ENCODE data around the gene LLGL2.

LLGL2 gene

DNA sequence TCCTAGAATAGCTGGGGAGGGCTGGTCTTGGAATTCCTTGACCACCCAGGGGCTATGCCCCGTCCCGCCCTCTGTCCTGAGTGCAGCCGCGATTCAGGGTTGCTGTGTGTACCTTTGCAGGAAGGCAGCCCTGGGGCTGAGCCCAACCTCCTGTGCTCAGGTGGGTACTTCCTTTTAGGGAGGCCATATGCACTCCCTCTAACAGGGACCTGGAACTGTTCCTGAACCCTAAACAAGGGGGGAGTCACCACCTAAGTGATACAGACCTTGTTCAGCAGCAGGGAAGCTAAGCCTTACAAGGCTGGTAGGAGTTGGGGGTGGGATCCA lies 24.6 kb downstream of the LLGL2 start:
- DNase-seq (ENCODE audit: low read depth), result no peak

DNA sequence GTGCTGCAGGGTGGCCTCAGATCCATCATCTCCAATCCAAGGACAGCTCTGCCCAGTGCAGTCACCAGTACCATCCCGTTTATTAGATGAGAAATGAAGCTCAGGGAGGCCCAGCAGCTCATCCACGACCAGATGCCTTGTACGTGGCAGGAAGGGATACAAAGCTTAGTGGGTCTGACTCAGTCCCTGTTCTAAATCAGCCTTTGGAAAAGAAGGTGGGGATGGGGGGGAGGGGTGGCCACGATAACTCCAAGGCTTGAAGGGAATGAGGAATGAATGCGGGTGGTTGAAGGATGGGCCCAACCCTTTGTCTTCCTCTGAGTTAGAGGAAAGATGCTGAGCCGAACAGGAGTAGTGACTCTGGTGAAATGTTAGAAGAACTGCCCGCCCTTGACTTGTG lies 25.8 kb downstream of the LLGL2 start:
- no peak for DNase-seq (ENCODE audit: low read depth)

DNA sequence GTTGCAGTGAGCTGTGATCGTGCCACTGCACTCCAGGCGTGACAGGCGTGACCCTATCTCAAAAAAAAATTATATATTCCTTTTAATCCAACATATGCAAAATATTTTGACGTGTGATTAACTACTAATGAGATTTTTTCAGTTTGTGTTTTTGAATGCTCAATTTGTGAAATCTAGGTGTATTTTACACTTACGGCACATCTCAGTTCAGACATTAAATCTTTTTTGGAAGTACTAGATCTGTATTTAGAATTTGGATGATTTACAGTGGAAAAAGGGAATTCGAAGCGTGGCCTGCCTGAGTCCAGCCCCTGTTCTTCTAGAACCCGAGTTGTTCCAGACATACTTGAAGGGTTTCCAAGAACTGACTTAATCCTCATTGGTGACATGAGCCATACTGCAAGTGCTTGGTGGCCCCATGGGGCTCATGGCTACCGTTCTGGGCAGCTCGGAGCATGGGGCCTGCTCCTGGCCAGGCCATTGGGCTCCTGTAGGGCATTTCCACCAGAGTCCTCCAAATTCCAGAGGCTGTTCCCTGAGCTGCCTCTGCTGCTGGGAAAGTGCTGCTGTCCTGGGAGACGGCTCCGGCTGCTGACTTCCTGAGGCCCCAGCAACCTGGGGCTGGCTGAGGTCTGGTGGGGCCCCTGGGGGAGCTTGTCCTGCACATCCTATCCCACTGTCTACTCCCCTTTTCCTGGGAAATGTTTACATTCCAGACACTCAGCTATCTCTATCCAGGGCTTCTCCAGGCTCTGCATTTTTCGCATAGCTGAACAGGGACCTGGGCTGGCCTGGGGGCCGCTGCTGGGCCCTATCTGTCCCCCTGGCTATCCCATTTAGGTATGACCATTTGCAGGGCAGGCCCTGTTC lies 27.2 kb downstream of the LLGL2 start:
- no peak for DNase-seq (ENCODE audit: low read depth)

DNA sequence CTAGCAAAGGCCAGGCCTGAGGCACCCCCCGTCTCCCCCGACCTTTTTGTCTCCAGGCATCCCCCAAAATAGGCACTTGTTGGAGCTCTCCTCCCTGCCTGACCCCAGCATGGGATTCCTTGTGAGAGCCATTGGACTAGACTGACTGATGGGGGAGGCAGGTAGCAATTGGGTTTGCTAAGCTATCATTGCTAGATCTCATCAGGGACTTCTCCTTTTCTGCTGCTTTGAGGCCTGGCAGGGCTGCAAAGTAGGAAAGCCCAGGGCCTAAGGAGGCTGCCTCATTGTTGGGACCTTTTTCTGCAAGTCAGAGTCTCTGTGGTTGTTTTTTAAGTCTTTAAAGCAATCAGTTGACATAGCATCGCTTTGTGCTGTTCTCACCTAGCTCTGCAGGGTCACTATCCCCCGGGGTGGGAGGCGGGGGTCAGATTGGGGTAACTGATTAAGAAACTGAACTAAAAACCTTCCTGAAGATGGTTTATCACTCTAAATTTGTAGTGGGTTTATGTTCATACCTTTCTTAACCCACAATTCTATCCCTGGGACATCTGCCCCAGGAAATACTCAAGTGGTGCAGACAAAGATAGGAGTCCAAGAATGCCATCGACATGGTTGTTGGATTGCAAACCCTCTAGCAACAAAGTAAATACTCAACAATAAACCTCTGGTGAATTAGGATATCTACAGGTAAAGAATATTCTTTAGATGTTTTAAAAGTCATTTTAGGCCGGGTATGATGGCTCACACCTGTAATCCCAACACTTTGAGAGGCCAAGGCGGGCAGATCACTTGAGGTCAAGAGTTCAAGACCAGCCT lies 28.0 kb downstream of the LLGL2 start:
- DNase-seq (ENCODE audit: low read depth), result no peak

DNA sequence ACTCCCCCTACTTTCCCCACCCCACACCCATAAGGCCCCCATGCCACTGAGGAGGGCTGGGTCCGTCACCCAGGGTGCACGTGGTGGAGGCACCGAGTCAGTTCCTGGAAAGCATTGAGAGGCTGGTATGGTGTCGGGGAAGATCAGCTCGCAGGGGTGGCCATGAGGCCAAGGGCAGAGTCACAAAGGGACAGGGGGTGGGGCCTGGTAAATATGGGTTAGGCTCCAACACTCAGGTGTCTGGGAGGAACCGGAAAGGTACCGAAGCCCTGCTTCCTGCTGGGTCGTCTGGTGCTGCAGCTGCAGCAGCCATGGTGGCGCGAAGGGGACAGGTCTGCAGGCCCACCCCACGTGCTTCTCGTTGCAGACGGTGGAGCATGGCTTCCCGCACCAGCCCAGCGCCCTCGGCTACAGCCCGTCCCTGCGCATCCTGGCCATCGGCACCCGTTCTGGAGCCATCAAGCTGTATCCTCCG lies 30.2 kb downstream of the LLGL2 start:
- DNase-seq (ENCODE audit: low read depth), result no peak

DNA sequence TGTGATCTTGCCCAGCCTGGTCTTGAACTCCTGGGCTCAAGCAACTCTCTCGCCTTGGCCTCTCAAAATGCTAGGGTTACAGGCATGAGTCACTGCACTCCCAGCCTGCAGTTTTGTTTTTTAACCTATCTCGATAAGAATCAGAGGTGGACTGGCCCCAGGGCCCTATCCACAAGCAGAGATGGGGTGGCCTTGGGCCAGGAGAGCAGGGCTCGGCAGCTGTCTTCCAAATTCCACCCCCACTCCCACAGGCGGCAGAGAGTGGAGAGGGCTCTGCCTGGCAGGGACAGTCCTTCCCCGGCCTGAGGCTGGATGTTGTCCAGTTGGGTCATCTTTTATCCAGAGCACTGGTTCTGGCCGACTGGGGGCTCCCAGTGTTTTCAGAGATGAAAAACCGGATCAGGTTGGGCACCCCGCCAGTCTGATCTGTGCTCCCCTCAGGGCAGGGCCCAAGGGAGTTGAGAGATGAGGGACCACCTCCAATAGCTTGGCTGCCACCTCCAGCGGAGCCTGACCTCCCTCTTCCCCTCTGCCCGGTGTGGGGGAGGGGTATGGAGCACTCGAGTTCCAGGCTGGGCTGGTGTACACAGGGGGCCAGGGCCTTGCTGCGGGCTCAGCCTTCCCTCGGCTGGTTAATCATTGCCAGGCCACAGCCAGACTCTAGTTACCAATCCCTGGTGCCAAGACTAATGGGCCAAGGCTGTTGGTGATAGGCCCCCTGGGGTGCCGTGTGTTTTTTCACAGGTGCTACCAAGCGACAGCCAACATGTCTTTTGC lies 31.8 kb downstream of the LLGL2 start:
- no peak for DNase-seq (ENCODE audit: low read depth)

DNA sequence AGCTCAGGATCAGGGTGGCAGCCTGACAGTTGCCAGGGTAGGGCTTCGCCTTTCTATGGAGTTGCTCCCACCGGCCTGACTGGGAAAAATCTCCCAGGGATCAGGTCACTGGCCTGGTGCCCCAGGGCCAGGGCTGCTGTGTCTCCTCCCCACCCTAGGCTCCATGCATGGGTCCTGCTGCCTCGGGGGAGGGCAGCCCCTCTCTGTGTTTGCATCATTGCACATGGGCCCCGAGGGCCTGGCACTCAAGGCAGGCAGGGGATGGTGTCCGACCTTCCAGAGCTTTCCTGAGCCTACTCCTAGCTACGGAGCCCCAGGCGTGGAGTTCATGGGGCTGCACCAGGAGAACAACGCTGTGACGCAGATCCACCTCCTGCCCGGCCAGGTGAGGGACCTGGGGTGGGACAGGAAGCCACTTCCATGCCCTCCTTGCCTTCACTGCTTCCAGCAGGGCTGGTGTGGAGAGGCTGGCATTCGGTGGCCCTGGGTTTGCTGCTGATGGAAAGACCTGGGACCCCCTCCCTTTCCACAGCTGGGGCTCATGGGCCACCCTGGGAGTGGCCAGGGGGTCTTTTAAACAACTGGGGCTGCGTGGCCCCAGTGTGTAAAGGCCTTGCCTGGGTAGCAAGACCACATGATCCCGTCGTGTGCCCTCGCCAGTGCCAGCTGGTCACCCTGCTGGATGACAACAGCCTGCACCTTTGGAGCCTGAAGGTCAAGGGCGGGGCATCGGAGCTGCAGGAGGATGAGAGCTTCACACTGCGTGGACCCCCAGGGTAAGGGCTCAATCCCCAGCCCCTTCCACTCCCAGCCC lies 32.6 kb downstream of the LLGL2 start:
- DNase-seq (ENCODE audit: low read depth), result no peak

DNA sequence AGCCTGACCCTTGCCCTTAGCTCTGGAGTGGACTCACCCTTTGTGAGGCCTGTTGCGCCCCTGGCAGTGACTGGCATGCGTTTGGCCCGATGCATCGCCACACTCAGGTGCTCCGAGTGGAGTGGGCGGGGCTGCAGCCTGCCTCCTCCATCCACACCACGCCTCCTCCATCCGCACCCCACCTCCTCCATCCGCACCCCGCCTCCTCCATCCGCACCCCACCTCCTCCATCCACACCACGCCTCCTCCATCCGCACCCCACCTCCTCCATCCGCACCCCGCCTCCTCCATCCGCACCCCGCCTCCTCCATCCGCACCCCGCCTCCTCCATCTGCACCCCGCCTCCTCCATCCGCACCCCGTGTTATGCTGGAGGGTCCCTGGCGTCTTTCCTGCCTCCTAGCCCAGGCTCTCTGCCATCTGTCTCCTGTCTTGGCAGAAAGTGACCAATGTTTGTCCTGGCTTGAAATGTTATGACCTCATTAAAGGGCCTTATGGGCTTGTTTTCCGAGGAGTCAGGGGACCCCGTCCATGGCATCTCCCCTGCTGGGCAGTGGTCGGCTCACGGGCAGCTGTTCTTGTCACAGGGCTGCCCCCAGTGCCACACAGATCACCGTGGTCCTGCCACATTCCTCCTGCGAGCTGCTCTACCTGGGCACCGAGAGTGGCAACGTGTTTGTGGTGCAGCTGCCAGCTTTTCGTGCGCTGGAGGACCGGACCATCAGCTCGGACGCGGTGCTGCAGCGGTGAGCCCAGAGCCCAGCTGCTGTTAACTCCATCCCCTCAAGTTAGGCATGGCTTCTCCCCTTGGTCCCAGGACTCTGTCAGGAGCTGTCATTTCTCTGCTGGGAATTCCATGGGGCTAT lies 33.4 kb downstream of the LLGL2 start:
- no peak for DNase-seq (ENCODE audit: low read depth)

DNA sequence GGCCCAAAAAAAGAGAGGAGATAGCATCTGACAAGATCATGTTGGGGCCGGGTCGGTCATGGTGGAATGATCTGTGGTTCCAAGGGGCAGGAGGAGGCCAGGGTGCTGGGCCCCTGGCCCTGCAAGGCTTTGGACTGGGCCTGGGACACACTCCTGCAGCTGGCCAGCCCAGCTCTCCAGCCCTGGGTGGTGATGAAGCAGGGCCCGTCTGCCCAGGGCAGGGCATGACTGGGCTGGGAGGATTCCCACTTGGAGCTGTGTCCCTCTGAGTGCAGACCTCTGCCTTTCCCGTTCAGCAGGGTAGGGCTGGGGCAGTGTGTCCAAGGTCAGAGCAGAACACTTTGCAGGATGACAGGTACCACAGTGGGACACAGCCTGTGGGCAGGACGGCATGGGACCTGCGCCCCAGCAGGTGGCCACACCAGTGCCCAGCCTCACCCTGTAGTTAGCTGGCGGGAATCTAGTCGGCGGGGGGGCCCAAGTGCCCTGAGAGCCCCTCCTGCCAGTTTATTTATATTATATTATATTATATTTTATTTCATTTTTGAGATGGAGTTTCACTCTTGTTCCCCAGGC lies 34.5 kb downstream of the LLGL2 start:
- no peak for DNase-seq (ENCODE audit: low read depth)

DNA sequence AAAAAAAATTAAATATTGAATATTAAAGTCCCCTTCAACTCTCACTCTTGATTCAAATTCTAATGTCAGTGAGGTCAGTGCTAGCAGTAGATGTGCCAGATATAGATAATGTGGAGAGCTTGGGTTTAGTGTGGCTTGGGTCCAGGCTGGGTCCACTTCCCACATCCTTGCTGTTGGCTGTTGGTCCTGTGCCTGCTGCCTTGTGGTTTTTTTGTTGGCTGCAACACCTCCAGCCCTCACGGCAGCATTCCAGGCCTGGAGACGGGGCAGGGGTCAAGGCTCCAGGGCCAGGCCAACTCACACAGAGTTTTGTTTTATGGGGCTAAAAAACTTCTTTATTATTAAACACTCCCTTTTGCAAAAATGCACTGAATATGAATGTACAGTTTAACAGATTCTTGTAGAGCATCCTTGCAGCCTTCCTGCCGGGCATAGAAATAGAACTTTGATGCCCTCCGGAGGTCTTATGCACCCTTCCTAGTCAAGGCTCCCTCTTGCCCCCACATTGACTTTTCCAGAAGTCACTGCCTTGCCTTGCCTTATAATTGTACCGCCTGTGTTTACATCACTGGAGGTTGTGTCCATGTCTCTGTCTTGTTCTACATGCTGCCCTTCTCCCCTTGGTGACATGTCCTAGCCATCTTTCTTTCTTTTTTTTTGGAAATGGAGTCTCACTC lies 36.6 kb downstream of the LLGL2 start:
- no peak for DNase-seq (ENCODE audit: low read depth)

DNA sequence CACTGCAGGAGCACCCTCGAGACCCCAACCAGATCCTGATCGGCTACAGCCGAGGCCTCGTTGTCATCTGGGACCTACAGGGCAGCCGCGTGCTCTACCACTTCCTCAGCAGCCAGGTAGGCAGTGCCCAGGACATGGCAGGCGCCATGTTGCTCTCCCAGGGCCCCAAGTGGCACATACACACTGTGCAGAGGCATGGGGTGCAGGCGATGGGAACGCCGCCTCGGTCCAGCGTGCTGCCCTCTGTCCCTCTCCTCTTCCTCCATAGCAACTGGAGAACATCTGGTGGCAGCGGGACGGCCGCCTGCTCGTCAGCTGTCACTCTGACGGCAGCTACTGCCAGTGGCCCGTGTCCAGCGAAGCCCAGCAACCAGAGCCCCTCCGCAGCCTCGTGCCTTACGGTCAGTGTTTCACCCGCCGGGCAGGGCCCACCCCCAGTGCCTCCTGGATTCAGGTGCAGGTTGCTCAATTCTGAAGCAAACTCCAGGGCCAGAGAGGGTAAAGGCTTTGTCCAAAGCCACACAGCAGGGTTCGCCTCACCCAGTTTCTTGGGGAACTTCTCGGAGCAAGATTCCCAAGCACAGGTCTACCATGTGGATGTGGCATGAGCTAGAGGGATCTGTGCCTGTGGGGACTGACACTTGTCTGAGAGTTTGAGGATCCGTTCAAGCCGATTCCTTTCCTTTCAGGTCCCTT lies 37.7 kb downstream of the LLGL2 start:
- no peak for DNase-seq (ENCODE audit: low read depth)

DNA sequence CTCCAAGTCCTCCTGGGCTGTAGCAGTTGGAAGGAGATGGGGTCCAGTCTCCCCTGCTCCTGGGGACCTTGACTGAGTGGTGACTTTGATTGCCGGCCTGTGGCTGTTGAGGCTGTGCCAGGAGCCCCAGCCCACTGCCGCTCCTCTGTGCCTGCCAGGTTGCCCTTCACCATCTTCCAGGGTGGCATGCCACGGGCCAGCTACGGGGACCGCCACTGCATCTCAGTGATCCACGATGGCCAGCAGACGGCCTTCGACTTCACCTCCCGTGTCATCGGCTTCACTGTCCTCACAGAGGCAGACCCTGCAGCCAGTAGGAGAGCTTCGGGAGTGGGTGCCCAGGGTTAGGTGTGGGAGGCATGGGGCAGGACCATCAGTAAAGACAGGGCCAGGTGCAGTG lies 38.7 kb downstream of the LLGL2 start:
- no peak for DNase-seq (ENCODE audit: low read depth)

DNA sequence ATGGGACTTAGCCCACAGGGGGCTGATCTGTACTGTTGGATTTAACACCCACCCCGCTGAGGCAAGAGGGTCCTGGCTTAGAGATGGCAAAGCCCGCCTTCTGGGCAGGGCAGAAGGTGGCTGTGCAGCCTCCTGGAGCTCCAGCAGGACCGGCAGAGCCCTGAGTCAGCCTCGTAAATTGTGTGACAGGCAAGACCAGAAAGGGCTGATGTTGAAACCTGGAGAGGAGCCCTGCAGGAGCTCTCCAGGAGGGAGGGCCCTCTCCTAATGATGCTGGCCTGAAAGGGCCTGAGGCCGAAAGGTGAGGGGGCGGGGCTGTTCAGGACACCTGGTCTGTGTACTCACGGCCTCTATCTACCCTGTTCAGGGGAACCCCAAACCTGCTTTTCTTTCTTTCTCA lies 39.6 kb downstream of the LLGL2 start:
- no peak for DNase-seq (ENCODE audit: low read depth)

DNA sequence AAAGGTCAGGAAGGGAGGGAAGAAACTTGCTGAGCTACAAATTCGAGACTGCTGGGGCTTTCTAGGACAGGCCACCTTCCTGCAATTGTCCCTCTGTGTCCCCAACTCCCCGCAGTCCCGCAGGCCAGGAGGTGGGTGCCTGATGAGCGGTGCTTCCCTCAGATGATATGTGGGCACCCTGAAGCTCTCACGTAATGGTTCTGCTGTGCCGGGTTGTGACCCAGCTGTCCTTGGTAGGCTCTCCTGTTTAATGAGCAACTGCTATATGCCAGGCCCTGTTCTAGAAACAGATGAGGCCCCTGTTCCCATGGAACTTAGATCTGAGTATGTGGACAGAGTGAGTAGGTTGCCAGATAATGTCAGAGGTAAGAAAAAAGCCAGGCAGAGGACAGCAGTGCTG lies 40.1 kb downstream of the LLGL2 start:
- no peak for DNase-seq (ENCODE audit: low read depth)

DNA sequence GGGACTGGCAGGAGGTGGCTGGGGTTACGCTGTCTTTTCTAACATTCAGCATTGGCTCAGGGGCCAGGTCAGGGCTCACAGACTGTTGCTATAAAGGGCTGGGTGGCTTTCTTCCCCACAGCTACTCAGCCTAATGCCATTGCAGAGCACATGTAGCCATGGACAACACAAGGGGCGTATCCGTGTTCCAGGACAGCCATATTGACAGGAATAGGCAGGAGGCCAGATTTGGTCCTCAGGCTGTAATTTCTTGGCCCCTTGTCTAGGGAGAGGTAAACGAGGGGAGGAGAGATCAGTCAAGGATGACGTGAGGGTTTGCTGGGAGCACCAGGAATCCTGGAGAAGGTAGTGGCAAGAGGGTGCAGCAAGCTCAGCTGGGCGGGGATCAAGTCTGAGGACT lies 40.9 kb downstream of the LLGL2 start:
- DNase-seq (ENCODE audit: low read depth), result no peak

DNA sequence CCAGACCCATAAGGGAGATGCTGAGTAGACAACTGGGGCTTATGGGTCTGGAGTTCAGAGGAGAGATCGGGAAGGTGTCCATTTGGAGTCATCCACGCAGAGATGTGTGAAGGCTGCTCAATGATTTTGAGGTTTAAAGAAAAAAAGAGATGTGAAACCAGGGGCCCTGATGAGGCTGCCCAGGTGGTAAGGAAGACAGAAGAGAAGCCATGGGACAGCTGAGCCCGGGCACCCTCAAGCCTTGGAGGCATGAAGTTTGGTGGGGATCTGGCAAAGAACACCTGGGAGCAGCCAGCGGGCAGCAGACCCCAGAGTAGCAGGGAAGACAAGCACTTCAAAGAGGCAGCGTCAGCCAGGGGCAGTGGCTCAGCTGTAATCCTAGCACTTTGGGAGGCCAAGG lies 41.3 kb downstream of the LLGL2 start:
- no peak for DNase-seq (ENCODE audit: low read depth)

DNA sequence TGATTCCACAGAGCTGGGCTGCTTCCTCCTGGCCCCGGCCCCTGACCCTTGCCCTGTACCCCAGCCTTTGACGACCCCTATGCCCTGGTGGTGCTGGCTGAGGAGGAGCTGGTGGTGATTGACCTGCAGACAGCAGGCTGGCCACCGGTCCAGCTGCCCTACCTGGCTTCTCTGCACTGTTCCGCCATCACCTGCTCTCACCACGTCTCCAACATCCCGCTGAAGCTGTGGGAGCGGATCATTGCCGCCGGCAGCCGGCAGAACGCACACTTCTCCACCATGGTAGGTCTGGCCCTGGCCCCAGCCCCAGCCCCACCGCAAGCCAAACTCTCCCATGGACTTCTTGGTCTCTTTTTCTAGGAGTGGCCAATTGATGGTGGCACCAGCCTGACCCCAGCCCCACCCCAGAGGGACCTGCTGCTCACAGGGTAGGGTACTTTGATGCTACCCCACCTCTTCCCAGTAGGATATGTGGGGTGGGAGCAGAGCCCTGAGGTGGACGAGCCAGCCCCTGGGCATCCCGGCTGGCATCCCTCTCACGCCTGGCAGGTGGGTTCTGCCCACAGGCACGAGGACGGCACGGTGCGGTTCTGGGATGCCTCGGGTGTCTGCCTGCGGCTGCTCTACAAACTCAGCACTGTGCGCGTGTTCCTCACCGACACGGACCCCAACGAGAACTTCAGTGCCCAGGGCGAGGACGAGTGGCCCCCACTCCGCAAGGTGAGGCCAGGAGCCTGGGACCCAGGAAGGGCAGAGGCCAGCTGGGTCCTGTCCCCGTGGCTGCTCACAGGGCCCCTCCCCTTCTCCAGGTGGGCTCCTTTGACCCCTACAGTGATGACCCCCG lies 43.1 kb downstream of the LLGL2 start:
- no peak for DNase-seq (ENCODE audit: low read depth)

DNA sequence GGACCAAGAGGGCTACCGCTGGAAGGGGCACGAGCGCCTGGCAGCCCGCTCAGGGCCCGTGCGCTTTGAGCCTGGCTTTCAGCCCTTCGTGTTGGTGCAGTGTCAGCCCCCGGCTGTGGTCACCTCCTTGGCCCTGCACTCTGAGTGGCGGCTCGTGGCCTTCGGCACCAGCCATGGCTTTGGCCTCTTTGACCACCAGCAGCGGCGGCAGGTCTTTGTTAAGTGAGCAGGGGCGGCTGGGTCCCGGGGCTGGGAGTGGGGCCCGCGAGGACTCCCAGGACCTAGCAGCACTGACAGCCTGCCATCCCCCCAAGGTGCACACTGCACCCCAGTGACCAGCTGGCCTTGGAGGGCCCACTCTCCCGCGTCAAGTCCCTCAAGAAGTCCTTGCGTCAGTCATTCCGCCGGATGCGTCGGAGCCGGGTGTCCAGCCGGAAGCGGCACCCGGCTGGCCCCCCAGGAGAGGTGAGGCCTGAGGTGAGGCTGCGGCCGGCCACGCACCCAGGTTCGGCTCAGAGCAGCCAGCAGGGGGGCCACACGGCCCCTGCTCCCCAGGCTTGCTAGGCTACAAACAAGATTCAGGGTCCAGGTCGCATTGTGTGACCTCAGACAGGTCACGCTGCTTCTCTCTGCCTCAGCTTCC lies 44.7 kb downstream of the LLGL2 start:
- no peak for DNase-seq (ENCODE audit: low read depth)
